Measurements from ENCODE around the gene TRAF3IP1.

TRAF3IP1 gene

GRCh38 chr2:238337846-238338245, 17.5 kb downstream of the TRAF3IP1 start:
- TF ChIP-seq CTCF (IDR thresholded peaks at IDR 0.05; ENCODE audit: low read depth, low read length), result no peak

DNA sequence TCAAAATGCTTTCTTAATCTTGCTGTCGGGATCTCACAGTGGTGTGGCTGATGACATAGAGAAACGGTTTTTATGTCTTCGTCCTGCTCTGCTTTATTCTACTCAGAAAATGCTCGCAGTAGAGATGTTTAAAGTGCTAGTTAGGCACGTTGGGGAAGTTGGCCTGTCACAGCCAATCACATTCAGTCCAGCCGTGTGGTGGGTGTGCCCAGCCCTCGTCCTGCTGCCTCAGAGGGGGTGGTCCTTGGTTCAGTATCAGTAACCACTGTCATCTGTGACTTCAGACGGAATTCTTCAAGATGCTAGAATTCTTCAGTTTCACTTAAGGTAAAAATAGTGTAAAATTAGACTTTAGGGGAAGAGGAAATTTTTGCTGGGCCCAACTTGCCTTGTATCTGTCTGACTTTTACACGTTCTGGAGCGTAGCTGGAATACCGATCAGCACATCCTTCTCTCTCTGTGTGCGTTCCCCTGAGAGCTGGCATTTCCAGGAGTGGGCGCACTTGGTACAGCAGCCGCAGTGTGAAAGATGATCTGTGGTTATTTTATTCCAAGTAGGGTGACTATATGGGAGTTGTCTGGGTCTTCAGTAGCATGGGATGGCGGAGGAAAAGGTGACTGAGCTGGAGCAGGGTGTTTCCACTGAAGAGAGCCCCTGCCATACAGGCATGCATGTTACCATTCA, 18.5 kb downstream of the TRAF3IP1 start:
- no peak overlapping the region for H3K27ac ChIP-seq
- H3K27me3 ChIP-seq (ENCODE audit: insufficient read depth, low read depth, severe bottlenecking), result no peaks in the 10 kb centered on the region
- peaks cover 12% of the 10 kb centered on the region; the same call in 1 of the 2 replicates for H3K36me3 ChIP-seq
- DNase-seq, result no peak
- no peak overlapping the region for H3K4me3 ChIP-seq (ENCODE audit: low read depth, low read length)
- no peaks in the 10 kb centered on the region for H3K9me3 ChIP-seq (ENCODE audit: severe bottlenecking)
- no peak for TF ChIP-seq CTCF (IDR thresholded peaks at IDR 0.05; ENCODE audit: low read depth, low read length)

More at GRCh38 chr2:238337846-238338245, 17.5 kb downstream of the TRAF3IP1 start:
- Histone ChIP-seq H3K27ac (no peak overlapping the region), H3K27me3 (ENCODE audit: insufficient read depth, low read depth, severe bottlenecking) (no peaks in the 10 kb centered on the region), H3K9me3 (ENCODE audit: severe bottlenecking) (no peaks in the 10 kb centered on the region), H3K36me3 (peaks cover 12% of the 10 kb centered on the region; the same call in 1 of the 2 replicates), H3K4me3 (ENCODE audit: low read depth, low read length) (no peak overlapping the region)
- DNase-seq, result no peak

- Histone ChIP-seq H3K27me3 (ENCODE audit: insufficient read depth, low read depth, severe bottlenecking) (no peaks in the 10 kb centered on the region), H3K4me3 (ENCODE audit: low read depth, low read length) (no peak overlapping the region), H3K36me3 (peaks cover 11% of the 10 kb centered on the region; the same call in 1 of the 2 replicates), H3K27ac (no peak overlapping the region), H3K9me3 (ENCODE audit: severe bottlenecking) (no peaks in the 10 kb centered on the region)
- TF ChIP-seq CTCF (IDR thresholded peaks at IDR 0.05; ENCODE audit: low read depth, low read length), result no peak
- DNase-seq, result no peak
These were observed 19.1 kb downstream of the TRAF3IP1 start for GRCh38 chr2:238339395-238339780.

DNA sequence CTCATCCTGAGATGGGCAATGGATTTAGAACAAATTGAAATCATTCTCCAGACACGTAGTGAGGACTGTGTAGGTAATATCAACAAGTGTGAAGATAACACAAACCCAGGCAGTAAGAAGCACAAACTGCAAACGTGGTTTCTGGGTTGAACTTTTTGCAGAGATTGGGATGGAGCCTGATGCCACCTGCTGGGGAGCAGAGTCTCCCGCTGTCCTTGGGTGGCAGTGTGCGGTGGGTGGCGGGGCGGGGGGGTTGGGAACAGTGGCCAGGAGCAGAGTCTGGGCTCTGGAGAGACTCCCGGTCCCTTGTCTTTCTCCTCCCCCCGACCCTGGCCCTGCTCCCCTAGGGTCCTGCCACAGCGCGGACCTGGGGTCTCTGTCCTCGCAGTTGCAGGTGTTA, 19.5 kb downstream of the TRAF3IP1 start:
- Histone ChIP-seq H3K4me3 (ENCODE audit: low read depth, low read length) (no peak overlapping the region), H3K9me3 (ENCODE audit: severe bottlenecking) (no peaks in the 10 kb centered on the region), H3K36me3 (peaks cover 9% of the 10 kb centered on the region; the same call in 1 of the 2 replicates), H3K27ac (no peak overlapping the region), H3K27me3 (ENCODE audit: insufficient read depth, low read depth, severe bottlenecking) (no peaks in the 10 kb centered on the region)
- TF ChIP-seq CTCF (IDR thresholded peaks at IDR 0.05; ENCODE audit: low read depth, low read length), result 0 out of 2 replicates have a peak, but pooled peaks have one; percentile 30
- DNase-seq, result no peak

DNA sequence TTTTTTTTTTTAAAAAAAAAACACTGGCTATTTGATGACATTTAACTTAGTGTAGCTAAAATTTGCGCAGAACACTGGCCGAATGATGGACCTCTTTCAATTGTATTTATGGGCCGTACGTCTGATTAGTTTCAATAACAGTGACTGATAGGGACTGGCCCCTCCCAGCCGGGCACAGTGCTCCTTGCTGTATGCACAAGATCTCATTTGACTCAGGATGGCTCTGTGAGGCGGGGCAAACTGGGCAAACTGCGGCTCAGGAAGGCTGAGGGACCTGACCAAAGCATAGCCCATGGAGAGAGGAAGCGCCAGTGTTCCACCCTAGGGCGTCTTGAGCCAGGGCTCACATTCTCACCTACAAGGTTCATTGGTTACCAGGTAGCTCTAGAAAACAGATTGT, 21.2 kb downstream of the TRAF3IP1 start:
- H3K4me3 ChIP-seq (ENCODE audit: low read depth, low read length), result no peak overlapping the region
- H3K9me3 ChIP-seq (ENCODE audit: severe bottlenecking), result no peaks in the 10 kb centered on the region
- no peak for DNase-seq
- no peaks in the 10 kb centered on the region for H3K27me3 ChIP-seq (ENCODE audit: insufficient read depth, low read depth, severe bottlenecking)
- H3K27ac ChIP-seq, result no peak overlapping the region
- peaks cover 8% of the 10 kb centered on the region; the same call in 1 of the 2 replicates for H3K36me3 ChIP-seq
- no peak for TF ChIP-seq CTCF (IDR thresholded peaks at IDR 0.05; ENCODE audit: low read depth, low read length)

DNA sequence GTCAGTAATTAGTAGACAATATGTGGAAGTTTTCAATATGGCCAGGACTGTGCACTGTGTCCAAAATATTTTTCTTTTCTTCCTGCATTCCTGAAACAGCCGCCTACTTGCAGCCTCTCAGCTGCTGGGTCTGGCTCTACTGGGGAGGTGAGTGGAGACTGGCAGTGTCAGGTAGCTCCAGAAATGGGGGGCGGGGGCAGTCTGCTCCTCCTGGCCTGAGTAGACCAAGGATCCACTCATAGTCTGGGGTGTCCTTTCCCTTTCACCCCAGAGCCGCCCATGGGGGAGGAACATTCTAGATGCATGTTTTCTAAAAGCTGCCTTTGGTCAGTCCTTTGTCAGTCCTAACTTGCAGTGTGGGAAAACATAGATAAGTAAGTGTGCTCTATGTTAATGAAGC, 23.7 kb downstream of the TRAF3IP1 start:
- Histone ChIP-seq H3K36me3 (peaks cover 7% of the 10 kb centered on the region), H3K9me3 (ENCODE audit: severe bottlenecking) (no peaks in the 10 kb centered on the region), H3K27ac (no peak overlapping the region), H3K27me3 (ENCODE audit: insufficient read depth, low read depth, severe bottlenecking) (no peaks in the 10 kb centered on the region), H3K4me3 (ENCODE audit: low read depth, low read length) (no peak overlapping the region)
- DNase-seq, result no peak
- TF ChIP-seq CTCF (IDR thresholded peaks at IDR 0.05; ENCODE audit: low read depth, low read length), result no peak

Measured in WERI-Rb-1 (cell line).